Left renal pelvis (tissue), 4 donors: ENCODE measurements around the gene CFAP99. TPM values are rescaled to one million over a fixed set of nuclear protein-coding genes. Genes with fewer than 3 reads are reported as not detected.

Experiments
- DNase-seq, 4 donors: peaks; one replicate each; pipeline ENCODE4 v3.0.0-alpha.2; 2013; ENCODE audit warnings: low read depth in 4 of 4, low spot score in 3 of 4
- polyA plus RNA-seq, 4 donors: library from polyadenylated mRNA; unstranded; fragments of 120-200 nt; gene quantifications; one replicate each; pipeline ENCODE4 v1.2.1, GENCODE V29; 2013; ENCODE audit not compliant: insufficient read length in 4 of 4

CFAP99 gene
- polyA plus RNA-seq, 4 donors: 0.19 to 0.96 (median 0.75) TPM

DNA sequence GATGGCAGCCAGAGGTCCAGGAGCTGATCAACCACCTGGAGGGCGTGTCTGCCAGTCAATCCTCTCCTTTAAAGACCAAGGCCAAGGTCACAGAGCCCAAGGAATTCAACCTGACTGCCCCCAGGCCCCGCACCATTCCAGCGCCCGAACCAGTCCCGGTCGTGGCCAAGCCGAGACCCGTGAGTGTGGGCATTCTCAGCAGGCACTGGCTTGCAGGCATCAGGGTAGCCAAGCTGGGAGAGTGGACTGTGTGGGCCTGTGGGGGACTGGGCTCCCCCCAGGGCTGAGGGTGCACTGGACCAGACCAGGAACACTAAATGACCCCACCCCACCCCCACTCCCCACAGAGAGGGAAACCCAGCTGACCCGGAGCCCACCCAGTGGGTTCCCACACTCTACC is 26.4 kb downstream of the CFAP99 start:
- no peak for DNase-seq

- no peak for DNase-seq
Measured at GRCh38 chr4:2445571-2445970, 26.8 kb downstream of the CFAP99 start.

GRCh38 chr4:2446656-2447564 is 28.2 kb downstream of the CFAP99 start:
- DNase-seq: no peak

GRCh38 chr4:2448589-2448988 is 29.8 kb downstream of the CFAP99 start:
- DNase-seq: no peak

DNA sequence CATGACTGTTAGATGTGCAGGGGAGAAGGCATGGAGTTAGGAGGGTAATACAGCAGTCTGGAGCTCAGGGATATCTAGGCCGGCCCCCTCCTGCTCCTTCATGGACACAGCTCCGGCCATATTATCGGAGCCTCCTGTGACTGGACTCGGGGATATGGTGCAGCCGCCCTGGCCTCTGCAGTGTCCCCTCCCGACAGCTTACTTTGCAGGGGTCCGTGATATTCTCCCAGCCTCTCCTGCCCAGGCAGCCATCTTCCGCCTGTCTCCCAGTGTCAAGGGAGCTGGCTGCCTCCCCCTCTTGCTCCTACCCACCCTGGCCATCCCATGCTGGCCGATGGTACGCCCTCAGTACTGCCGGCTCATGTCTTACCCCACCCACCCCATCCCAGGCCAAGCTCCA is 30.3 kb downstream of the CFAP99 start:
- DNase-seq: no peak

DNA sequence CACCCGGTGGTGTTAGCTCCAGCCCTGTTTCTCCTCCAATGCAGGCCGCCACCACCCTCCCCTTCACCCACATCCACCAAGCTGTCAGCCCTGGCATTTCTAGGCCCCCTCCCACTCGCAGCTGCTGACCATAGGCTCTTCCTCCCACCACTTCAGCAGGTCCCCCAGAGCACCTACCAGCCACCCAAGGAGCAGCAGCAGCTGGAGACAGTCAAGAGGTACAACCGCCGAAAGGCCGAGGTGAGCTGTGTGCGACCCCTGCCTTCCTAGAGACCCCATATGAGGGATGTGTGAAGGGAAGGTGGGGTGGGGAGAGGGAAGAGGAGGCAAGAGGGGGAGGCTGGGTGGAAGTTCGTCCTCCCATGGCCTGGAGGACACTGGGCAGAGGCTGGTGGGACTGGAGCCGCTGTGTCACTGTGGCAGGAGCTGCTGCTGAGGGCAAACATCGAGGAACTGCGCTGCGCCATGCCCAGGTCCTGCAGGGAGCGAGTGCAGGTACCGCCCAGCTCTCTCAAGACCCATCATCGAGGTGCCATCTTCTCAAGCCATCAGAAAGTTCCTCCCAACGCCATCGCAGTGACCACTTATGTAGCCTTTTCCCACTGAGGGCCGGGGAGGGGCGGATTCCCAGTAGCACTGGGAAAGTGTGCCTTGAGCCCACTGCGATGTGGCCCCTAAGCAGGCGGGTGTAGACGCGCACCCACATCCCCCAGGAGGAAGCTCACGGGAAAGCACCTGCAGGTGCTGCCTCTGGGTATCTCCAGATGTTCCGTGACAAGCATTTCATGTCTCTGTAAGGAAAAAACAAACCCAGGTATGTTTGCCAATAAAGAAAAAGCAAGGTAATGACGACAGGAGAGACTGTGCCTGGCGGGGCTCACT is 31.0 kb downstream of the CFAP99 start:
- DNase-seq: no peak

GRCh38 chr4:2450394-2451035 is 31.8 kb downstream of the CFAP99 start:
- DNase-seq: no peak

DNA sequence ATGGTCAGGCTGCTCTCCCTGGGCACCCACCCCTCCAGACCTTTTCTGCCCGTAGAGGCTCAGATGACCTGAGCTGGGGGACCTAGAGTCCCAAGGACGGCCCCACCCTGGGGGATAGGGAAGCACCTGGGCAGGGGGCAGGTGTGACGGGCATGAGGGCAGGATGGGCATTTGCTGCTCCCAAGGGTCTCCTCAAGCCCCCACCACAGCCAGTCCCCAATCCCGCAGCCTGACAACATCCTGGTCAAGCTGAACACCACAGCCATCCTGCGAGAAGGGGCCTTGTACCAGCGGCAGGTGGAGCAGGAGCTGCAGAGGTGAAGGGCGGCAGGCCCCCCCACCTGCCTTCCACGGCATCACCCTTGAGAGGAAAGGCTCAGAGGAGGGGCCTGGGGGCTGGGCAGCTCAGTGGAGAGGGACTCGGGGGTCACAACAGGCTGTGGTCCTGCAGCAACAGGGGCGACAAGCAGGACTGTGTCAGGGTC is 32.3 kb downstream of the CFAP99 start:
- DNase-seq: no peak

- no peak for DNase-seq
Measured at GRCh38 chr4:2451821-2452785, 33.3 kb downstream of the CFAP99 start.

- no peak for DNase-seq
Measured at GRCh38 chr4:2457481-2458295, 38.9 kb downstream of the CFAP99 start.

DNA sequence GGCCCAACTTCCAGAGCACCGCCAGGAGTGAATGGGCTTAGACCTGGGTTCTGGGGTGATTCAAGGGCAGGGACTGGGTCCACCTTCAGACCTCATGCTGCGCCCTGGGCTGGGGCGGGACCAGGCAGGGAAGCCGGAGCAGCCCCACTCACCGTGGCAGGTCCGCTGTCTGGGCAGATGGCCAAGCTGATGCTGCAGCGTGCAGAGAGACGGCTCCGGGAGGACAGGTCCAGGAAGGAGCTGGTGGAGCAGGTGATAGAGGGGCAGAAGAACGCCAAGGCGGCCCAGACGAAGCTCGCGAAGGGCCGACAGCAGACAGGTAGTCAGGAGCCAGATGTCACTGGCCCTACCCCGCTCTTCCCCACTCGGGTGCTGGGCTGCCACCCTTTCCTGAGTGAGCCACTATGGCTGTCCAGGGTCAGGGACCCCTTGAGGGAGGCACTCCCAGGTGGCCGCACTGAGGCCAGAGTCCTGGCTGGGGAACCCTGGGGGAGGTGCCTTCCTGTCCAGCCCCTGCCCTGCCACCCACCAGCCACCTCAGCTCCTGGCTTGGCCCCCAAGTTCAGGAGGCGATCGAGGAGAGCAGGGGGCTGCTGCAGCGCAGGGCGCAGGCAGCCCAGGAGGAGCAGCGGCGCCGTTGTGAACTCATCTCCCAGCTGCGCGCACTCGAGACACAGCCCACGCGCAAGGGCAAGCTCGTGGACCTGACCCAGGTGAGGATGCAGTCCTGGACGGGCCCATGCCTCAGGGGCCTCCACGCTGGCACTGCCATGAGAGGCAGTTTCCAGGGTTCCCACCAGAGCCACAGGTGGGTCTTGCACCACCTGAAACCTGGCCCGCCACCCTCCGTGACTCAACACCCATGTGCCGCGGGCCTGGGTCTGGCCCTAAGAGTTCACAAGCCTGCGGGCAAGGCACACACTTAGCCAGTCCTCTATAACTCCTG is 40.1 kb downstream of the CFAP99 start:
- DNase-seq: no peak

GRCh38 chr4:2459589-2460349 is 41.0 kb downstream of the CFAP99 start:
- no peak for DNase-seq

GRCh38 chr4:2461246-2461960 is 42.6 kb downstream of the CFAP99 start:
- DNase-seq: no peak

DNA sequence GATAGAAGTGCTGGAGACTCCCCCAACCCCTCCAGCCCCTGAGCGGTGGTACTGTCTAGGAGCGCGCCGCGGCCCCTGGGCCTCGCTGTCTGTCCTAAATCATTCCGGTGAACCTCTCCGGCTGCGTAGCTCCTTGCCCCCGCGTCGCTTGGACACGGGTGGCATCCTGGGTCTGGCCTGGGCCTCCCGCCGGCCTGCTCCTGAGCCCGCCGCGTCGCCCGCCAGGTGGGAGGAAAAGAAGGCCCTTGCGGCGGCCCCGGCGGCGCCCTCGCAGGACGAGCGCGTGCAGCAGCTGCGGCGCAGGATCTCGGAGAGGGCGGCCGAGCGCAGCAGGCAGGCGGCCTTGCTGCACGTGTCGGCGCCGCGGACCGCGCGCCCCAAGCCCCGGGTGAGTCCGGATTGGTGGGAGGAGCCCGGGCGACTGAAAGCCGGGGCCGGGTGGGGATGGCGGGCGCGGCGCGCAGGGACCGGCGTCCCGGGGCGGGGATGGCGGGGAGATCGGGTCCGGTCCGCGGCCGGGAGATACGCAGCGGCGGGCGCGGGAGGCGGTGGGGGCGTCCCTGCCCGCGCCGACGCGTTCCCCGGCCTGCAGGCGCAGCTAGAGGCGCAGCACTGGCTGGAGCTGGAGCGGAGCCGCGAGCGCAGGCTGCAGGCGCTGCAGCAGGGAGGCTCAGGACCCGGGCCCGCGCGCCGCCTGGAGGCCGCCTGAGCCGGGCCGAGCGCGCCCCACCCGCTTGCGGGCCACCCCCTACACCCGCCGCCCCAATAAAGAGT is 43.6 kb downstream of the CFAP99 start:
- no peak for DNase-seq

DNA sequence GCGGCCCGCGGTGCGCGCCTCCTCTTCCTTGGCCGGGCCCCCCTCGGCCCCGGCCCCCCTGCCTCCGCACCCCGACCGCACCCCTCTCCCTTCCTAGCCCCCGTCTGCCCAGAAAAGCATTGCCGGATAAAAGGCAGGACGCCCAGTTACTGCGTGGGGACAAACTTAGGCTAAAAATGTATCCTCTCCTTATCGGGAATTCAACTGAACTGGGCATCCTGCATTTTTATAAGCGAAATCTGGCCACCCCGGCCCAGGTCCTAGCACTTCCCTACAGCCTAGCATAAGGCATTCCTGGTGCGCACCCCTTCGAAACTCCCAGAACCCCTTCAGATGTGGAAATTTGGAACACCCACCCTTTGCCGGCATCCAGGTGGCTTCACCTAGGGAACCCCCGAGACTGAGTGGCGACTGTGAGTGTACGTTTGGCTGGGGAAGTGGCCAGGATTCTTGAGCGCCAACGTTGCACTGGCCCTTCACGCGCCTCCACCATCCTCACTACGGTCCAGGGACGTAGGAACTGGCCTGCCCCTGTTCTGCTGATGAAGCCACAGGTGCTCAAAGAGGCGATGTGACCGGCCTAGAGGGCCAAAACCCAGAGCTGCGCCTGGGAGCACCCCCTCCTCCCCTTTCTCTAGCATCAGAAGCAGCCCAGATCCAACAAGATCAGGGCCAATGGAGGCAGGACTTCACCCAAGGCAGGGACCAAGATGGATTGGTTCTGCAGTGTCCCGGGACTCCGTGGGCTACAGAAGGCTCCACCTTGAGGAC is 44.4 kb downstream of the CFAP99 start:
- no peak for DNase-seq
